HFFc6 (cell line): ENCODE data around the gene YRDC. TPM values are rescaled to one million over a fixed set of nuclear protein-coding genes. Genes with fewer than 3 reads are reported as not detected.

Experiments
- DNase-seq: peaks from one replicate; pipeline ENCODE4 v3.0.0-alpha.2; 2018
- H3K27ac Mint-ChIP-seq: 2 replicates; pipeline ENCODE4 v1.8.0; 2020; ENCODE audit warnings: mild to moderate bottlenecking, mixed read lengths
- H3K27me3 Mint-ChIP-seq: 2 replicates; pipeline ENCODE4 v1.8.0; 2021; ENCODE audit warnings: mild to moderate bottlenecking, moderate library complexity, mixed read lengths; ENCODE audit not compliant: insufficient read depth
- H3K36me3 Mint-ChIP-seq: 2 replicates; pipeline ENCODE4 v1.8.0; 2021; ENCODE audit warnings: low read depth, mixed read lengths
- H3K4me1 Mint-ChIP-seq: 2 replicates; pipeline ENCODE4 v1.8.0; 2020; ENCODE audit warnings: low read depth, mixed read lengths
- H3K4me3 Mint-ChIP-seq: 2 replicates; pipeline ENCODE4 v1.8.0; 2020; ENCODE audit warnings: mild to moderate bottlenecking, moderate library complexity, mixed read lengths
- H3K9me3 Mint-ChIP-seq: 2 replicates; pipeline ENCODE4 v1.8.0; 2020; ENCODE audit warnings: mild to moderate bottlenecking, mixed read lengths
- CTCF ChIP-seq: fragments of 200-600 bp; sonication (generic); IDR thresholded peaks from 2 replicates; pipeline ENCODE4 v1.5.0; 2021; ENCODE audit warnings: antibody characterized with exemption, mild to moderate bottlenecking
- total RNA-seq, 6 experiments: library from RNA; stranded (reverse); fragmentation: NEBNext Ultra II Directional; extraction: Animal tissue kit (Norgen Biotek cat#: 25700); gene quantifications; 2 replicates in 1 of 6; 3 replicates in 5 of 6; pipeline ENCODE4 v1.2.3, GENCODE V29; 2021

Gene YRDC
- total RNA-seq, 6 experiments from 2014 or later, result 17.5 to 22.7 (median 20.4) TPM

- no peak for DNase-seq
- H3K27ac Mint-ChIP-seq, result peak overlapping the region; percentile 63; the same call in 1 of the 2 replicates
- H3K36me3 Mint-ChIP-seq, result peaks cover 18% of the 10 kb centered on the region
- H3K9me3 Mint-ChIP-seq, result no peaks in the 10 kb centered on the region
- H3K27me3 Mint-ChIP-seq, result peaks cover 6% of the 10 kb centered on the region
- H3K4me3 Mint-ChIP-seq, result peak overlapping the region; percentile 24; the same call in 1 of the 2 replicates
- TF ChIP-seq CTCF, result no peak
- peaks cover 20% of the 10 kb centered on the region for H3K4me1 Mint-ChIP-seq
Observed at GRCh38 chr1:37809942-37810341, 1.9 kb upstream of the YRDC start.

- H3K9me3 Mint-ChIP-seq, result no peaks in the 10 kb centered on the region
- H3K4me3 Mint-ChIP-seq, result peak overlapping the region; percentile 95
- peak; percentile 70 for DNase-seq
- TF ChIP-seq CTCF, result peak; percentile 28; the same call in 1 of the 2 replicates
- peaks cover 6% of the 10 kb centered on the region for H3K27me3 Mint-ChIP-seq
- H3K4me1 Mint-ChIP-seq, result peaks cover 20% of the 10 kb centered on the region
- H3K36me3 Mint-ChIP-seq, result peaks cover 21% of the 10 kb centered on the region
- peak overlapping the region; percentile 93 for H3K27ac Mint-ChIP-seq
Observed at GRCh38 chr1:37808369-37809319, 636 bp upstream of the YRDC start.

DNA sequence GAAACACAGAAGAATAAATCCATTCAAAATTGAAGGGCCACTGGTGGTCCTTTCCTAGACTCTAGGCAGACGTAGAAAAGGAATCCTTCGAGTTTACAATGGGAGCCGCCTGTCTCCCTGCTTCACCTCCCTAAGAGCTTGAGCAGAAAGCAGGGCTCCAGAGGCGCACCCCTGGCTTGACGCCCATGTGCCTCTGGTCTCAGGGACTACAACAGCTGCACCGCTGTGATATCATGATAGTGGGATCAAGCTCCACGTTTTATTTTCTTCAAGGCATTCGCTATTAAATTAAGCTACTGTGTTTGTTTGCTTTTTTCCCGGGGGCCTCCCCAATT, 821 bp downstream of the YRDC start:
- Mint-ChIP-seq H3K4me3 (peak overlapping the region; percentile 95), H3K36me3 (peaks cover 23% of the 10 kb centered on the region), H3K9me3 (no peaks in the 10 kb centered on the region), H3K27me3 (peaks cover 6% of the 10 kb centered on the region), H3K4me1 (peaks cover 20% of the 10 kb centered on the region), H3K27ac (peak overlapping the region; percentile 93)
- TF ChIP-seq CTCF, result no peak
- DNase-seq, result no peak

- DNase-seq, result no peak
- H3K4me3 Mint-ChIP-seq, result no peak overlapping the region
- peaks cover 22% of the 10 kb centered on the region for H3K36me3 Mint-ChIP-seq
- peaks cover 2% of the 10 kb centered on the region; the same call in 1 of the 2 replicates for H3K27me3 Mint-ChIP-seq
- no peak for TF ChIP-seq CTCF
- peaks cover 6% of the 10 kb centered on the region; the same call in 1 of the 2 replicates for H3K4me1 Mint-ChIP-seq
- H3K9me3 Mint-ChIP-seq, result no peaks in the 10 kb centered on the region
- no peak overlapping the region; the same call in 1 of the 2 replicates for H3K27ac Mint-ChIP-seq
Observed at GRCh38 chr1:37802439-37802838, 5.6 kb downstream of the YRDC start.

- Mint-ChIP-seq H3K36me3 (peaks cover 12% of the 10 kb centered on the region), H3K27ac (peak overlapping the region; percentile 6; the same call in 1 of the 2 replicates), H3K9me3 (no peaks in the 10 kb centered on the region), H3K4me1 (peaks cover 19% of the 10 kb centered on the region), H3K27me3 (peaks cover 2% of the 10 kb centered on the region; the same call in 1 of the 2 replicates), H3K4me3 (no peak overlapping the region)
- TF ChIP-seq CTCF, result no peak
- DNase-seq, result peak; percentile 64
Observed at GRCh38 chr1:37797750-37798345, 10.2 kb downstream of the YRDC start.
